ENCODE data around the gene RFC1.
"Not testable (repeated sequence)": the region's sequence is repeated elsewhere in the genome, so short reads cannot be mapped to it uniquely, and the experiment has no call there.

Gene RFC1

GRCh38 chr4:39357002-39357401 lies 9.2 kb downstream of the RFC1 start:
- no peak for DNase-seq (ENCODE audit: low spot score)
- FAIRE-seq: no peak

GRCh38 chr4:39354254-39354552 lies 12.0 kb downstream of the RFC1 start:
- FAIRE-seq (no peak), DNase-seq (ENCODE audit: low spot score) (no peak)

- FAIRE-seq: peak; percentile 74
- DNase-seq (ENCODE audit: low spot score): peak; percentile 21
Measured at GRCh38 chr4:39353478-39354253, 12.5 kb downstream of the RFC1 start.

GRCh38 chr4:39353149-39353477 lies 13.0 kb downstream of the RFC1 start:
- DNase-seq (ENCODE audit: low spot score); FAIRE-seq: not testable (repeated sequence)

- DNase-seq (ENCODE audit: low spot score) (no peak), FAIRE-seq (no peak)
Measured at GRCh38 chr4:39349326-39349725, 16.8 kb downstream of the RFC1 start.

- FAIRE-seq (peak; percentile 54), DNase-seq (ENCODE audit: low spot score) (no peak)
Measured at GRCh38 chr4:39348371-39349315, 17.5 kb downstream of the RFC1 start.

- DNase-seq (ENCODE audit: low spot score) (no peak), FAIRE-seq (no peak)
Measured at GRCh38 chr4:39346856-39347519, 19.2 kb downstream of the RFC1 start.

- FAIRE-seq (no peak), DNase-seq (ENCODE audit: low spot score) (no peak)
Measured at GRCh38 chr4:39342731-39343130, 23.4 kb downstream of the RFC1 start.

GRCh38 chr4:39341075-39341725 lies 25.0 kb downstream of the RFC1 start:
- FAIRE-seq: no peak

GRCh38 chr4:39339968-39340367 lies 26.2 kb downstream of the RFC1 start:
- FAIRE-seq: no peak

More at GRCh38 chr4:39341075-39341725, 25.0 kb downstream of the RFC1 start:
- DNase-seq (ENCODE audit: low spot score): no peak

GRCh38 chr4:39337841-39338240 lies 28.3 kb downstream of the RFC1 start:
- no peak for DNase-seq (ENCODE audit: low spot score)

More at GRCh38 chr4:39339968-39340367, 26.2 kb downstream of the RFC1 start:
- DNase-seq (ENCODE audit: low spot score): no peak

GRCh38 chr4:39335566-39335965 lies 30.6 kb downstream of the RFC1 start:
- FAIRE-seq: no peak
- no peak for DNase-seq (ENCODE audit: low spot score)

More at GRCh38 chr4:39337841-39338240, 28.3 kb downstream of the RFC1 start:
- no peak for FAIRE-seq

- DNase-seq (ENCODE audit: low spot score): no peak
- no peak for FAIRE-seq
Measured at GRCh38 chr4:39331191-39331590, 35.0 kb downstream of the RFC1 start.

- FAIRE-seq (peak; percentile 95), DNase-seq (ENCODE audit: low spot score) (peak; percentile 44)
Measured at GRCh38 chr4:39330353-39330752, 35.8 kb downstream of the RFC1 start.

- FAIRE-seq: no peak
- no peak for DNase-seq (ENCODE audit: low spot score)
Measured at GRCh38 chr4:39326468-39326977, 39.6 kb downstream of the RFC1 start.

- DNase-seq (ENCODE audit: low spot score) (peak; percentile 54), FAIRE-seq (peak; percentile 93)
Measured at GRCh38 chr4:39324897-39325613, 41.1 kb downstream of the RFC1 start.

GRCh38 chr4:39324446-39324845 lies 41.7 kb downstream of the RFC1 start:
- FAIRE-seq: no peak
- no peak for DNase-seq (ENCODE audit: low spot score)

- FAIRE-seq (no peak), DNase-seq (ENCODE audit: low spot score) (no peak)
Measured at GRCh38 chr4:39323821-39324220, 42.3 kb downstream of the RFC1 start.

- peak; percentile 86 for FAIRE-seq
- DNase-seq (ENCODE audit: low spot score): peak; percentile 53
Measured at GRCh38 chr4:39320381-39321115, 45.6 kb downstream of the RFC1 start.

GRCh38 chr4:39319676-39320075 lies 46.5 kb downstream of the RFC1 start:
- peak; percentile 93 for DNase-seq (ENCODE audit: low spot score)
- peak; percentile 99 for FAIRE-seq

Data from RCC 7860 (cell line).